Measurements from ENCODE around the gene PSG6.
"Not testable (repeated sequence)": the region's sequence is repeated elsewhere in the genome, so short reads cannot be mapped to it uniquely, and the experiment has no call there.

The PSG6 gene

DNA sequence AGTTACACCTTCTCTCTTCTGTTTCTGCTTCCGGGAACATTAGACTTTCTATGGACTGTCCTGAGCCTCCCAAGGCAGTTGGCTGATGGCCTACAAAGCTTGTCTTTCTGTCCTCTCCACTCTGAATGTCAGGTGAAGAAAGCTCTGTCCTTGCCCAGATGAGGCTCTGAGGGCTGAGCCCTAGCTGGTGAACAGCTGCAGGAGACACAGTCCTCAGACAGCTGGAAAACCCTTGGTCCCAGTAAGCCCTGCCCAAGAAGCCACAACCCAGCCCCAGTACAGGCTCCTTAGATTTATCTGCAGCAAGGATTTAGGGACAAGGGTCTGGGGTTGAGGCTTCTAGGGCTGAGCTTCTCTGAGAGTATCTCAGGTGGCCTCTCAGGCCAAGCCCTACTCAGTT is 64.5 kb downstream of the PSG6 start:
- DNase-seq, result not testable (repeated sequence)

DNA sequence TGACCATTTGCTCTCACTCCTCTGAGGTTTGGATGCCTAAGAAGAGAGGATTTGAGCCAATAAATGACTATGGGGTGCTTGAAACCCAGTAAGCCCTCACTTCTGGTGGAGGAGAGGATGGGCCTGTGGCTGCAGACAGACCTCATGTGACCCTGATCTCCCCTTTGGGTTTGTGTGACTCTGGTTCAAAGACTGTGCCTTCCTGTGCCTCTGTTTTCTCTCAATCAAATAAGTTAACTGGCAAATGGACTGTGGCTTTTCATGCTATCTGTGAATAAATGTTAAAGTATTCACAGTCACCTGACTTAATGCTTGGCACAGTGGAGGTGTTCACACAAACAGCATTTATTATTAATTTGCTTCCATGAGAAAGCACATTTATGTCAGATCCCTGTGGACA is 64.9 kb downstream of the PSG6 start:
- not testable (repeated sequence) for DNase-seq

Measured in nucleus accumbens (tissue), 56 donors.